ENCODE results near the gene SNRNP27. TPM values are rescaled to one million over a fixed set of nuclear protein-coding genes. Genes with fewer than 3 reads are reported as not detected.

SNRNP27 gene
- total RNA-seq, 1 experiment from 2014 or later: 47.1 TPM

- Histone ChIP-seq H3K79me2 (ENCODE audit: insufficient read depth, low read length) (no peaks in the 10 kb centered on the region), H2BK15ac (ENCODE audit: low read depth, low read length) (no peak overlapping the region), H3K9ac (ENCODE audit: extremely low read depth, insufficient read length, low read length) (no peak overlapping the region), H2BK120ac (ENCODE audit: low read depth, low read length, poor library complexity, severe bottlenecking) (no peak overlapping the region), H3T11ph (ENCODE audit: low read length) (no peak overlapping the region), H2BK5ac (ENCODE audit: insufficient read length, low read length) (no peak overlapping the region), H3K4ac (ENCODE audit: low read depth, low read length) (no peak overlapping the region), H2BK12ac (ENCODE audit: insufficient read length, low read depth, low read length) (no peak overlapping the region), H4K91ac (ENCODE audit: insufficient read length, low read depth, low read length) (no peak overlapping the region), H3K18ac (ENCODE audit: insufficient read length, low read depth, low read length) (no peak overlapping the region), H3K4me2 (ENCODE audit: insufficient read depth, insufficient read length, low read length) (no peak overlapping the region), H3K23ac (ENCODE audit: insufficient read length, low read depth, low read length) (no peak overlapping the region), H3K4me1 (ENCODE audit: insufficient read depth, low read length) (no peaks in the 10 kb centered on the region), H3K14ac (ENCODE audit: insufficient read depth, low read length) (no peak overlapping the region; the same call in 1 of the 2 replicates), H3K27me3 (ENCODE audit: insufficient read depth, low read length) (no peaks in the 10 kb centered on the region), H3K56ac (ENCODE audit: insufficient read length, low read depth, low read length) (no peak overlapping the region), H2AFZ (ENCODE audit: low read length) (no peak overlapping the region), H3K79me1 (ENCODE audit: insufficient read depth, low read depth, low read length, poor library complexity, severe bottlenecking) (no peaks in the 10 kb centered on the region), H4K5ac (ENCODE audit: insufficient read length, low read depth, low read length) (no peak overlapping the region), H4K20me1 (ENCODE audit: control insufficient read depth, insufficient read depth, insufficient read length) (no peaks in the 10 kb centered on the region), H2BK20ac (ENCODE audit: low read depth, low read length, poor library complexity, severe bottlenecking) (no peak overlapping the region), H2AK5ac (ENCODE audit: insufficient read length, low read length) (no peak overlapping the region), H3K23me2 (ENCODE audit: insufficient read length, low read depth, low read length, poor library complexity, severe bottlenecking) (no peaks in the 10 kb centered on the region), H4K8ac (replicated peaks; ENCODE audit: insufficient read length, low read depth, low read length) (no peak overlapping the region), H3K9me3 (ENCODE audit: control insufficient read depth, low read depth, low read length) (no peaks in the 10 kb centered on the region), H3K27ac (ENCODE audit: insufficient read length, low read depth, low read length) (no peak overlapping the region)
- Mint-ChIP-seq H3K9me3 (no peaks in the 10 kb centered on the region), H3K27me3 (ENCODE audit: low read depth) (peaks cover 1% of the 10 kb centered on the region; the same call in 1 of the 2 replicates), H3K27ac (peak overlapping the region in 1 of 3 experiments; percentile 54; a peak in 1 of 7 replicates), H3K4me3 (no peak overlapping the region), H3K36me3 (ENCODE audit: insufficient read depth in 1 of 3, low read depth in 3 of 3) (no peaks in the 10 kb centered on the region), H3K4me1 (peaks cover 7 to 8% of the 10 kb centered on the region in 2 experiments)
- DNase-seq: no peak
- no peak for TF ChIP-seq CTCF (conservative IDR thresholded peaks at IDR 0.05)
- WGBS (ENCODE audit: extremely low coverage, insufficient read length, low lambda C conversion rate): no CpG with 5 or more reads among the region's 8 CpGs
These were observed 52.2 kb downstream of the SNRNP27 start for GRCh38 chr2:69945941-69946340.

Data from H9 (cell line).